Kidney glomerular epithelial cell (primary cell): ENCODE data around the gene MDGA2.
"Not testable (repeated sequence)": the region's sequence is repeated elsewhere in the genome, so short reads cannot be mapped to it uniquely, and the experiment has no call there.

Experiments
- DNase-seq: peaks from one replicate; lab custom pipeline; 2025; lab: John Stamatoyannopoulos, UW

Gene MDGA2

DNA sequence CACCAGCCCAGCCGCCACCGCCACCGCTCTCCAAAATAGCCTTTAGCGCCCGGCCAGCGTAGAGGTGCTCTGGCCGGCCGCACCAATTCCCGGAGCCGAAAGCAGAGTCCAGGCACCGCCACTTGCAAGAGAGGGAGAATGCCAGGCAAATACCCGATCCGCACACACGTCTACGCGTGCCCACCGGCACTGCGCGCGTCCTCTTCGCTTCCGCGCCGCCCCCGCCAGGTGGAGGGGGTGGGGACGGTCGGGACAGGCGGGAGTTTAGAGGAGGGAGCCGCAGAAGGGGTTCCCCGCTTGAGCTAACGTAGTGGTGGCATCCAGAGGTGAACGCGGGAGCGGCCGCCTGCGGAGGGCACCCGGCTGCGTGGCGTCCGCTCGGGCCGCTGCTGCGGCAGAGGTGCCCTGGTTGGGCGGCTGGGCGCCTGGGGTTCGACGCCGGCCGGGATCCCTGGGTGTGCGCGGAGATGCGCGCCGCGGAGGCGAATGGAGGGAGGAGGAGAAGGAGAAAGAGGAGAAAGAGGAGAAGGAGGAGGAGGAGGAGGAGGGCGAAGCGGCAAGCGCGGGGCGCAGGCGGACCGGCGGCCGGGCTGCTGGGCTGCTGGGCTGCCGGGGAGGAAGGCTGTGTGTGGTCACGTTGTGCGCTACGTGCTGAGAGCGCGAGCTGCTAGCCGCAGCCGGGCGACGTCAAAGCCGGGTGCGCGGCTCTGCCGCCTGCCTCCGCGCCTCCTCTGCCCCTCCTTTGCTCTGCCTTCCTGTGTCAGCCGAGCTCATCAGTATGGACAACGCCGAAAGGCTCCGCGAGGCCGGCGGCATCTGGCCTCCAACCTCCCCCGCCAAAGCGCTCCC, at the start of gene MDGA2:
Gene MDGA2, minus strand, starts transcription at position 140 of the 849 bp plus-strand sequence.
- DNase-seq: peak; percentile 36

GRCh38 chr14:47722929-47723693, 47.7 kb upstream of the MDGA2 start:
- DNase-seq: no peak

DNA sequence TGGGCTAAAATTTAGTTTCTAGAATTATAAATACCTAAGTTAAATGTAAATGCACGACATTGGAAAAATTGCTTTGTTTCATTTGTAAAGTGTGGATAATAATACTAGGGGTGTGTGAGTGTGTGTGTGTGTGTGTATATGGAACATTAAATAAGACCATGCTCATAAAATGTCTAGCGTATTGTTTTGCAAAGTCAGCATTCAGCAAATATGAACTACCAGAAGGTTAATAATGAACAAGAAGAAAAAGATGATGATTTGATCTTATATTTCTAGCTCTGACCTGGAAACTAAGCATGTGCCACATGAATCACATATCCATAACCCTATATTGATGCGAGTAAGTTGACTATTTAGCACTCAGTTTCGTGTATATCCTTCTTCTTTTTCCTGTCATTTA, 44.9 kb upstream of the MDGA2 start:
- no peak for DNase-seq

- no peak for DNase-seq
These were observed 39.9 kb upstream of the MDGA2 start for GRCh38 chr14:47715330-47715729.

- DNase-seq: no peak
These were observed 35.2 kb upstream of the MDGA2 start for GRCh38 chr14:47710581-47710980.

DNA sequence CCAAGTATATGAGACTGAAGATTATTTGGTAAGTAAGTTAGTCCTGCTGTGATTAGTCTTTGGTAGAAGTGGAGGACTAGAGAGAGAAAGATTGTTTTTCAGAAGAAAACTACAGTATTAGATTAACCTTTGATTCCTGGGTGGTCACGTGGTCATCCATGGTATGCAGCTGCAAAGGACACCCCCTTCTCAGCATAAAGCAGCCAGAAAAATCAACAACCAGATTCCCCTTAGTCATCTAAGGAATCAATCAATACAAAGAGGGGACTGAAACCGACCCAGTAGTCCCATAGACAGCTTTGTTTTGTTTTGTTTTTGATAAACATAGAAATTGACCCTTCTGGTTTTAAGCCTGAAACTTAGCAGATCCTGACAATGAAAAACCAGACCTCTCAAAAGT, 30.3 kb upstream of the MDGA2 start:
- no peak for DNase-seq

DNA sequence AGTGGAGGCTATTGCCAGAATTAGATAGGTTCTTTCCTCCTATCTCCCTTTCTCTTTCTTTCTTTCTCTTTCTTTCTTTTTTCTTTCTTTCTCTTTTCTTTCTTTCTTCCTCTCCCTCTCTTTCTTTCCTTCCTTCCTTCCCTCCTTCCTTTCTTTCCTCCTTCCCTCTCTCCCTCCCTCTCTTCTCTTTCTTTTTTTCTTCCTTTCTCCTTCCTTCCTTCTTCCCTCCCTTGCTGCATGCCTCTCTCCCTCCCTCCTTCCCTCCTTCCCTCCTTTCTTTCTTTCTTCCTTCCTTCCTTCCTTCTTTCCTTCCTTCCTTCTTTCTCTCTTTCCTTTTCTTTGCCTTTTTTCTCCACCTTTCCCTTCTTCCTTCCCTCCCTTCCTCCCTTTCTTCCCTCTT, 16.4 kb upstream of the MDGA2 start:
- no peak for DNase-seq

DNA sequence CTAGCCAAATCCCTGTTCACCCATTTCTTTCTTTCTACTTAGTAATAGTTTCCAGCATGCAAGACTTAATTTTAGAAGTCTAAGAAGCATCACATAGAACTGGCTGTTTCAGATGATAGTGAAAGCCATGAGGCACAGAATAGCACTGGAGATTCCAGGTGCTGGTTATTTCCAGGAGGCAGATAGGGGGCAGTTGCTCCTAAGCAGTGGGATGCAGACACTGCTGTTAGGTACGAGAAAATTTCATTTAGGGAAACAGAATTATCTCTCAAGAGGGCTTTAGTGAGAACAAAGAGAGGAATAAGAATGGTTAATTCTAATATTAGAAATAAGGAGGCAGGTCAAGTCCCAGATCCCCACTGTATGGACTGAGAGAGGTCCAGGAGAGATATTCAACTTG, 3.6 kb upstream of the MDGA2 start:
- no peak for DNase-seq

DNA sequence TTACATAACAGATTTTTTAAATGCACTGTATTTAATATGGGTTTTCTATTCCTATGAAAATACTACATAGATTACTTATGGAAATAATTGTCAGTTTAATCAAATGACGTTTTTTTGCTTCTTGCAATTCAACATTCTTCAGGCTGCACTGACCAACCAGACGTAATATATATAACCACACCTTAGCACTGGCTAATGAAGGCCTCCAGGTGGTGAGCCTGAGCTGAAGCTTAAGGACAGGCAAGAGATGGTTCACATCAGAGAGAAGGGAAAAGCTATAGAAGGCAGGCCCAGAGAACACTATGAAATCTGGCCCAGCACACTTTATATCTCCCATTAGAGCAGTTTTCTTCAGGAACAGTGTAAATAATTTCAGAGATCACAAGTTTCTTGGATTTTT, 2.8 kb upstream of the MDGA2 start:
- DNase-seq: no peak

DNA sequence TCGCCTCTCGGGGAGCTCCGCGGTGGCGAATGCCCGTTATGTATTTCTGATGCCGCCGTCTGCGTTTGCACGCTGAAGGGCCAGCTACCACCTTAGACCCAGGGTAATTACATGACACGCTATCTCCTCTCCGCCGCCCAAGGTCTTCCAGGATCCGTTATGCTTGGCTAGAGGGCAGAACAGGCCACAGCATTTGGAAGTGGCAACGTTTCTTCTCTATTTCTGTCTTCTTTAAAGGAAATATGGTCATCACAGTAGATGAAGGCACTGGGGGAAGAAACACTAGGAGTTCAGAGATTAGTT, 861 bp upstream of the MDGA2 start:
- peak; percentile 36 for DNase-seq

DNA sequence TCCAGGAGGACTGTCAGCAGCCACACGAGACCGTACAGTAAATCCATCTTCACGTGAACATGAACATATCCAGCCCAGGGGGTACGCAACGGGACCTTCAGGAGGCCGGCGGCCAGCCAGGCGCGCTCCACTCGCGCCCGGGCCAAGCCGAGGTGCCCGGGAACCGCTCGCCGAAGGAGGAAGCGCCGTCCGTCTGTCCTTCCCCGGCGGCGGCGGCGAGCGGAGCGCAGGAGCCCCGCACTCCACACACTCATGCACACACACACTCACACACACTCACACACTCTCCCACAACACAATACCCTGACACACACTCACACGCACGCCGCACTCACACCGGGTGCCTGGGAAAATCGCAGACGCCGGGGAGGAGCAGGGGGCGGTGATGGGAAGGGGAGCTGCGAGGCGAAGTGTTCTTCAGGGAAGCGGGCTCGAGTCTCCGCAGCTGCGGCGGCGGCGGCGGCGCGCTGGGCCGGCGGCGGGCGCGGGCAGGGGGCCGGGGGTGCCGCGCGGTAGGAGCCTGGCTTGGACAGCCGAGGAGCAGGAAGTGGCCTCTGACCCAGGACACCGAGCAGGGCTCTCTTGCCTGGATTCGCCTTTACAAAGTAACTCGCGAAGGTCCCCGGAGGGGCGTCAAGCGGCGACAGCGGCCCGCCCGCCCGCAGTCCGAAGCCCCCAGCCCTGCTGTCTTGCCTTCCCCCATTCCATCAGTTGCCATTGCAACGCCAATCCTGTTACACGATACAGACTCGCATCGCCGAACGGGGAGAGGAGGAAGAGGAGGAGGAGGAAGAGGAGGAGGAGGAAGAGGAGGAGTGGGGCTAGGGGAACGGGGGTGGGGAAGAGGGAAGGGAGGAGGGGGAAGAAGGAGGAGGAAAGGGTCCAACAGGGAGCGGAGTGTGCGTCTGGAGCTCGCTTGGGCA, 601 bp downstream of the MDGA2 start:
- peak; percentile 13 for DNase-seq

DNA sequence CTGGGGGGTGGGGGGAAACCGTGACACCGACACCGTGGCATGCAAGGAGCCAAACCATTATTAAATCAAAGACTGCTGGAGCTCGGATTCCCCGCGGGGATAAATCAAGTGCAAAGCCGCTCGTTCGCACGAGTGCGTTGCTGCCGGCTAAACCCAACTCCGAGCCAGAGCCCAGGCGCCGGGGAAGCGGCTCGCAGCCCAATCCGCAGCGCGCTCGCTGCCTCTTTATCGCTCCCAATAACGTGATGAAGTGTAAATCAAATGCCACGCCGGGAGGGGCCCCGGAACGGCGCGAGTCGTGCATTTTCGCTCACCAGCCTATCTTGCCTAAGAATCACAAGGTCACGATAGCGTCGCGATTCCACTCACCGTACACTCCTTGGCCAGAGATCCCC, 1.3 kb downstream of the MDGA2 start:
- DNase-seq: no peak

GRCh38 chr14:47665337-47666134, 9.9 kb downstream of the MDGA2 start:
- DNase-seq: no peak

DNA sequence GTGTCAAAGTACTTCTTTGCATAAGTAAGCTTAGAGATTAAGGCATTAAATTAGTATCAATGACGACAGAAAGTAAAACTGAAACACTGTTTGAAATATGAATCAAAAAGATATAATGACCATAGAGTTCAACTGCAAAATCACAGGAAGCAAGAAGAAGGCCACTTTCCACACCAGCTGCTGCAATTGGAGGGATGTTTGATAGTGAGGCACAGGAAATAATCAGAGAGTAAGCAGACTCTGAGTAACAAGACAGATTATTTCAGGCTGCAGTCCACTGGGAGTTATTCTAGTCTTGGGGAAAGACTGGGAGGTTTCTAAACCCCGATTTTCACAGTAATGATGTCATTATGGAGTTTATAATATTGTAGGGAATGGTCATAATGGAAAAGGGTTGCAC, 12.9 kb downstream of the MDGA2 start:
- no peak for DNase-seq

DNA sequence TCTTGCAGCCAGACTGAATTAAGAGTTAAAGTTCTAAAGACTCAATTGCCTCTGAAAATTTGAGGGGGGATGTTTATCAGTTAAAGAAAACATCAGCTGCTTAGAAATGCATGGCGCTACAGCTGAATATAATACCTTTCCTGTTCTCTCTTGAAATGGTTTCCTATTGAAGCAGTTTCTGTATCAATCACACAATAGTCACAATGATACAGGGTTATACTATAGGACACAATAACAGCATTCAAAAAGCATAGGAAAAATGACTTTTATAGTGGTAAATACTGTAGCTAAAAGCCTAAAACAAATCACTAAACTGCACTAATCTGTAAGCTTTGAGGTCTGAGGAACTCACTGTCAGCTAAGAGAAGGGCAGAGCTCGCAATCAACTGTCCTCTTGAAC, 15.2 kb downstream of the MDGA2 start:
- no peak for DNase-seq

DNA sequence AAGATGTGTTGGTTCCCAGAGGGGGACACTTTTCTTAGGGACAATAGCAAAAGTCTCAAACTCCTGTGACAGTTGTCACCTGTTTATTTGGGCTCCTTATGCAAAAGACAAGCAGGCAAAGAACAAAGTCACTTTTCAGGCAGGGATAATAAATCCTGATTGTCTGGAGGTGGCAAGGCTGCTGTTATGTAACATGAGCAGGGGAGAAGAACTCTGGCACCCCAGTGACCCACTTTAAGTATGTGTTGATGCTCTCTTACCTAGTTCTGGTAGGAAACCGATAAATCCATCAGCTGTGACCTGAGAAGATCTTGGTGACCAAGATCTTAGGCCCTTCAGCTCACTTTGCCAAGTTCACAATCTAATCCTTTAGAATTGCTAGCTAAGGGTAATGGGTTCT, 17.4 kb downstream of the MDGA2 start:
- DNase-seq: no peak

GRCh38 chr14:47657143-47657542, 18.3 kb downstream of the MDGA2 start:
- no peak for DNase-seq

DNA sequence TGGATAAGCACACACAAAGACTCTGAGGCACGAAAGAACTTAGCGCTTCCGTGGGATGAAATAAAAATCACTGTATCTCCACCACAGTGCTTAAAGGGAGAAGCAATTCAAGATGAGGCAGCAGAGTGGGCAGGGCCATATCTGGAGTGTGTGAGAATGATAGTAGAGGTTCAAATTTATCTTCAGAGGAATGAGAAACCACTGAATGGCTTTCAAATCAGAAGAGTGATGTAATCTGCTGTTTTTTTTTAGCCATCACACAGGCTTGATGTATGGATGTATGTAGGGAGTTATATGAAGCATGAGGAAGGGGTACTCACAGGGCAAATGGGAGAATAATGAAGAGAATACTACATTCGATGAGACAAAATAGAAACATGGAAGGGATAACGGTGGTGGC, 24.1 kb downstream of the MDGA2 start:
- DNase-seq: no peak

GRCh38 chr14:47637753-47638152, 37.7 kb downstream of the MDGA2 start:
- DNase-seq: no peak

DNA sequence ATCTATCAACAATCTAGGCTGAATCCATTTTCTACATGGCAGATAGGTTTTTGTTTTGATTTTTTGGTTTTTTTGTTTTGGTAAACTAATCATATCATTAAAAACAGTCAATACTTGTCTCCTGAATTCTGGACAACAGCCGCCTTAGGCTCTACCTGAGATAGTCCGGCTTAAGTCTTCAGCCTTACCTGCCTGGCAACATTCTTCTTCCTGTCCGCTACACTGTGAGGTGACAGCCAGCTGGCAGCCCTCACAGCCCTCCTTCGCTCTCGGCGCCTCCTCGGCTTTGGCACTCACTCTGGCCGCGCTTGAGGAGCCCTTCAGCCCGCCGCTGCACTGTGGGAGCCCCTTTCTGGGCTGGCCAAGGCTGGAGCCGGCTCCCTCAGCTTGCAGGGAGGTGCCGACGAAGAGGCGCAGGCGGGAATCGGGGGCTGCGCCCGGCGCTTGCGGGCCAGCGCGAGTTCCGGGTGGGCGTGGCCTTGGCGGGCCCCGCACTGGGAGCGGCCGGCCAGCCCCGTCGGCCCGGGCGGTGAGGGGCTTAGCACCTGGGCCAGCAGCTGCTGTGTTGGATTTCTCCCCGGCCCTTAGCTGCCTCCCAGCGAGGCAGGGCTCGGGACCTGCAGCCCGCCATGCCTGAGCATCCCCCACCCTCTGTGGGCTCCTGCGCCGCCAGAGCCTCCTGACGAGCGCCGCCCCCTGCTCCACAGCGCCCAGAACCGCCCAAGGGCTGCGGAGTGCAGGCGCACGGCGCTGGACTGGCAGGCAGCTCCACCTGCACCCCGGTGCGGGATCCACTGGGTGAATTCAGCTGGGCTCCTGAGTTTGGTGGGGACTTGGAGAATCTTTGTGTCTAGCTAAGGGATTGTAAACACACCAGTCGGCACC, 49.0 kb downstream of the MDGA2 start:
- no peak for DNase-seq

DNA sequence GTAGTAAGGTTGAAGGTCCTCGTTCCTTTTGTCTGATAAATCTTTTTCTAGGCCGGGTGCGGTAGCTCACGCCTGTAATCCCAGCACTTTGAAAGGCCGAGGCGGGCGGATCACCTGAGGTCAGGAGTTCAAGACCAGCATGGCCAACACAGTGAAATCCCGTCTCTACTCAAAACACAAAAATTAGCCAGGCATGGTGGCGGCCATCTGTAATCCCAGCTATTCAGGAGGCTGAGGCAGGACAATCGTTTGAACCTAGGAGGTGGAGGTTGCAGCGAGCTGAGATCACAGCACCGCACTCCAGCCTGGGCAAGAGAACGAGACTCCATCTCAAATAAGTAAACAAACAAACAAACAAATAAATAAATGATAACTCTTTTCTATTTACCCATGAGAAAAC, 51.3 kb downstream of the MDGA2 start:
- not testable (repeated sequence) for DNase-seq
